ENCODE measurements around the gene SDCCAG8. TPM values are rescaled to one million over a fixed set of nuclear protein-coding genes. Genes with fewer than 3 reads are reported as not detected.

SDCCAG8 gene
- total RNA-seq, 1 donor: 42.7 TPM

GRCh38 chr1:243493156-243494129 is 237.6 kb downstream of the SDCCAG8 start:
- Histone ChIP-seq H3K4me2 (ENCODE audit: insufficient read depth, low read length) (no peak overlapping the region), H3K27ac (ENCODE audit: low read depth, low read length) (no peak overlapping the region), H3K36me3 (ENCODE audit: insufficient read depth, low read length) (peaks cover 6% of the 10 kb centered on the region), H2AFZ (ENCODE audit: low read length) (no peak overlapping the region), H3K9me3 (ENCODE audit: low read depth, low read length) (no peaks in the 10 kb centered on the region), H3K79me2 (ENCODE audit: insufficient read depth, low read length) (no peaks in the 10 kb centered on the region), H4K20me1 (ENCODE audit: insufficient read depth, low read length) (no peaks in the 10 kb centered on the region), H3K4me3 (ENCODE audit: insufficient read depth, low read length) (no peak overlapping the region), H3K4me1 (ENCODE audit: insufficient read depth, low read length) (peaks cover 28% of the 10 kb centered on the region), H3K27me3 (ENCODE audit: insufficient read depth, low read length) (no peaks in the 10 kb centered on the region)
- peak; percentile 92 for DNase-seq (ENCODE audit: insufficient read length, low spot score, missing footprints)
- no peak for TF ChIP-seq CTCF (IDR thresholded peaks at IDR 0.05; ENCODE audit: extremely low read depth, low read depth, low read length)

DNA sequence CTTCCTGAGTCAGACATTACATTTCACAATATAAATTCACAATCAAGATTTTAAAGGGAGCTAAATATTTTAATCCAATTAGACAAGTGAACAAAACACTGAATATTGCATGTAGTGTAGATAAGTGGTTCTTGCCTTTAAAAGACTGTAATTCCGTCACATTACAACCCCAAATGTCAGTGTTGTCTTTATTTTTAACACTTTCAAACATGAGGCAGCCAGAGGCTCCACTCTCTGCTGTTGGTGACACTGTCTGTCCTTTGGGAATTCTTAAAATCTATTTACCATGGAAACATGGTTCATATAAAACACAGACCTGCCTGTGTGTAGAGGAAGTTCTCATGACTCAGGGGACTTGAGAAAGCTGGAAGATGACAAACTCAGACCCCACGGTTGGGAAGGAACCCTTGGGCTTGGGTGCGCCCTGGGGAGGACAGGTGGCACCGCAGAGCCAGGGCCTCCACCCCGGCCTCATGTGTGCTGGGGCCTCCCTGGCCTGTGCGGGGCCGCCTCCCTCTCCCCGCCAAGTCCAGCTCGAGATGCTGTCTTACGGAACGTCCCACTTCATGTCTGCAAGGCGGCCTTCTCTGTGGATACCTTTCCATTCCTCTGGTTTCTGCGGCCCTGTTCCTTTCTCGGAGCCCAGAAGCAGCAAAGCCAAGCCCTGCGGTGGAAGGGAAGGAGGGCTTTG is 239.0 kb downstream of the SDCCAG8 start:
- H3K27me3 ChIP-seq (ENCODE audit: insufficient read depth, low read length): no peaks in the 10 kb centered on the region
- H2AFZ ChIP-seq (ENCODE audit: low read length): no peak overlapping the region
- peaks cover 7% of the 10 kb centered on the region for H3K36me3 ChIP-seq (ENCODE audit: insufficient read depth, low read length)
- no peaks in the 10 kb centered on the region for H3K9me3 ChIP-seq (ENCODE audit: low read depth, low read length)
- H3K4me3 ChIP-seq (ENCODE audit: insufficient read depth, low read length): no peak overlapping the region
- no peak for DNase-seq (ENCODE audit: insufficient read length, low spot score, missing footprints)
- no peak for TF ChIP-seq CTCF (IDR thresholded peaks at IDR 0.05; ENCODE audit: extremely low read depth, low read depth, low read length)
- no peaks in the 10 kb centered on the region for H3K79me2 ChIP-seq (ENCODE audit: insufficient read depth, low read length)
- H3K27ac ChIP-seq (ENCODE audit: low read depth, low read length): no peak overlapping the region
- H4K20me1 ChIP-seq (ENCODE audit: insufficient read depth, low read length): no peaks in the 10 kb centered on the region
- H3K4me1 ChIP-seq (ENCODE audit: insufficient read depth, low read length): peaks cover 28% of the 10 kb centered on the region
- H3K4me2 ChIP-seq (ENCODE audit: insufficient read depth, low read length): no peak overlapping the region

DNA sequence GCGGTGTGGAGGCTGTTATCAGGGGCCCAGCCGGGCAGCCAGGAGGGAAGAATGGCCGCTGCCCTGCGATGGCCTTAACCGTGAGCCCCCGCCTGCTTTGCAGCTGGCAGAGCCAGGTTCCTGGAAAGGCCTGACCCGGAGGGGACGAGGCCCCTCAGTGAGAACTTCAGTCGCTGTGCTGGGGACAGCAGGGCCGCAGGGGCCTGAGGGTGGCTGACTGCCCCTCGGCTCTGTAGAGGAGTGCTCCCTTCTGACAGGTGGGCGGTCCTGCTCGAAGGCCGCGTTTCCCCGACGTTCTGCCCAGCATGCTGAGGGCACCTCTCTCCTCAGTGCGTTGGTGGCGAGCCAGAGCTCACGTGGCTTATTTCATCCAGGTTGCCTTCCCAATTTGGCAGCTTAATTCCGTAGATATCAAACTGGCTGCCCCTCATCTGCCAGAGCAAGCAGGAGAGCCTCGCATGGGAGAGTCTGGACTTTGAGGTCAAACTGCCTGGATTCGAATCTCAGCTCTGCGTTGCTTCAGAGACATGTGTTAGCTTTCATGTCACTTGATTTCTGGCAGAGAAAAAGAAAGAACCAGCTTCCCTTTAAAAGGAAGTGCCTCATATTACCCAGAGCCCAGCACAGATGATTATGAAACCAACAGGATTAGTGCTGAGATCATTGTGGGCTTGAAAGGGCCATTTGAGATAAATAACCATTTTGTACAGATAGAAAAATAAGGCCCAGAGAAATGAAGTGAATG is 239.8 kb downstream of the SDCCAG8 start:
- Histone ChIP-seq H2AFZ (ENCODE audit: low read length) (no peak overlapping the region), H3K79me2 (ENCODE audit: insufficient read depth, low read length) (no peaks in the 10 kb centered on the region), H3K27ac (ENCODE audit: low read depth, low read length) (peak overlapping the region; percentile 32), H3K9me3 (ENCODE audit: low read depth, low read length) (no peaks in the 10 kb centered on the region), H3K4me3 (ENCODE audit: insufficient read depth, low read length) (no peak overlapping the region), H3K36me3 (ENCODE audit: insufficient read depth, low read length) (peaks cover 10% of the 10 kb centered on the region), H3K27me3 (ENCODE audit: insufficient read depth, low read length) (no peaks in the 10 kb centered on the region), H3K4me2 (ENCODE audit: insufficient read depth, low read length) (no peak overlapping the region), H3K4me1 (ENCODE audit: insufficient read depth, low read length) (peaks cover 29% of the 10 kb centered on the region), H4K20me1 (ENCODE audit: insufficient read depth, low read length) (no peaks in the 10 kb centered on the region)
- DNase-seq (ENCODE audit: insufficient read length, low spot score, missing footprints): peak; percentile 89
- no peak for TF ChIP-seq CTCF (IDR thresholded peaks at IDR 0.05; ENCODE audit: extremely low read depth, low read depth, low read length)
